ENCODE measurements around the gene TAC4.
A peak's percentile ranks its signal among the peaks of the same experiment; 100 is the strongest.
"Not testable (repeated sequence)": the region's sequence is repeated elsewhere in the genome, so short reads cannot be mapped to it uniquely, and the experiment has no call there.

Gene TAC4

DNA sequence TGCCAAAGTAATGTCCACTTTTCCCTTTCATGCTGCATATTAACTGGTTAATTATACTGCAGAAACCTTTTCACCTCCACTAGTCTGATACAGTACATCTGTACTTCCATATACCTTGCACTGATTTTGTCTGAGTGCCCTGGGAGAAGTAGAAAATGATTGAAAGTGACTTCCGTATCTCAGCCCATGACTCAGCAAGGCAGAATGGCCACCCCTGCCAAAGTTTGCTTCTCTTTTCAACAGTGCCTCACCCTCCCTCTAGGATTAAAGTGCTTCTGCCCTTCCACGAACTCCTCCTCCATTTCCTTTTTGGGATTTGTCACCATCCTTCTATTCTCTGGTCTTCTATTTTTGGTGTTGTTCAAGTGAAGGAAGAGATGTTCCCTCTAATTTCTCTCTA is 19.5 kb downstream of the TAC4 start:
- not testable (repeated sequence) for H3K27ac ChIP-seq (ENCODE audit: low read length); H3K27me3 ChIP-seq (ENCODE audit: control insufficient read depth in 1 of 2, insufficient read depth in 2 of 2, low read length in 2 of 2); H3K9me3 ChIP-seq (ENCODE audit: control insufficient read depth in 2 of 2, low read length in 2 of 2); H3K9ac ChIP-seq (ENCODE audit: low read length in 2 of 2); H3K4me1 ChIP-seq (ENCODE audit: control insufficient read depth, insufficient read depth, low read length); H3K4me3 ChIP-seq (ENCODE audit: low read length in 2 of 2)
- H3K36me3 ChIP-seq (ENCODE audit: control insufficient read depth in 2 of 2, insufficient read depth in 2 of 2, low read length in 2 of 2): peaks cover 39 to 50% of the 10 kb centered on the region in 2 donors

DNA sequence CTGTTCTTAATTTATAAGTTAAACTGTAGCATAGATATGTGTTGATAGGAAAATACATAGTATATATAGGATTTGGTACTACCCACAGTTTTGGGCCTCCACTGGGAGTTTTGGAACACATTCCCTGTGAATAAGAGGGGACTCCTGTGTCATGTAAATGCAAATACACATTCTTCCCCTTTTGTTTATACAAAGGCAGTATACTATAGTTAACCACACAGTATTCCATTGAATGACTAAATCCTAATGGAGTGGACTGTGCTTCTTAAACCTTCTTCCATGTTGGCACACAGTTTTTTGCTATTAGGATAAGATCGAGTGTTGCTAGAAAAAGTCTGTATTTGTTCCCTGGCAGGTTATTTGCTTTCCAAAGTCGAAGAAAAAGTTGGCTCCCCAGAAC is 22.2 kb downstream of the TAC4 start:
- H3K9me3 ChIP-seq (ENCODE audit: control insufficient read depth in 2 of 2, low read length in 2 of 2): no peaks in the 10 kb centered on the region
- no peaks in the 10 kb centered on the region for H3K4me1 ChIP-seq (ENCODE audit: control insufficient read depth, insufficient read depth, low read length)
- peaks cover 53 to 59% of the 10 kb centered on the region in 2 donors for H3K36me3 ChIP-seq (ENCODE audit: control insufficient read depth in 2 of 2, insufficient read depth in 2 of 2, low read length in 2 of 2)
- no peak overlapping the region for H3K27ac ChIP-seq (ENCODE audit: low read length)
- no peak overlapping the region for H3K9ac ChIP-seq (ENCODE audit: low read length in 2 of 2)
- H3K27me3 ChIP-seq (ENCODE audit: control insufficient read depth in 1 of 2, insufficient read depth in 2 of 2, low read length in 2 of 2): no peaks in the 10 kb centered on the region
- no peak overlapping the region for H3K4me3 ChIP-seq (ENCODE audit: low read length in 2 of 2)

DNA sequence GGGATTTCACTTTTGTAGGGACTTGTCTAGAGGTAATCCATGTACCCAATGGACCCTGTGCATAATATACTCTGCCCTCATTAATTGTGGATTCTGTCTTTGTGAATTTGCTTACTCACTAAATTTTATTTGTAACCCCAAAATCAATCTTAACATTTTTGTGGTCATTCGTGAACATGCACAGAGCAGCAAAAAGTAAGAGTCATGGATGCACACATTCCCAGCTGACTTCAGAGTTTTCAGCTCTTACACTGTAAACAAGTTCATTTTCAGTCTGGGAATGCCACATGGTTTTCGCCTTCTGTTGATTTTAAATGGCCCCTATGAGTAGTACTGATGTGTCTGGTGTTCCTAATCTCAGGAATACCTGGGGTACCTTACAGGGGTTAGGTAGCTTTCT is 24.3 kb downstream of the TAC4 start:
- Histone ChIP-seq H3K36me3 (ENCODE audit: control insufficient read depth in 2 of 2, insufficient read depth in 2 of 2, low read length in 2 of 2) (peaks cover 51 to 54% of the 10 kb centered on the region in 2 donors), H3K4me1 (ENCODE audit: control insufficient read depth, insufficient read depth, low read length) (no peaks in the 10 kb centered on the region), H3K9ac (ENCODE audit: low read length in 2 of 2) (no peak overlapping the region), H3K4me3 (ENCODE audit: low read length in 2 of 2) (no peak overlapping the region), H3K27ac (ENCODE audit: low read length) (no peak overlapping the region), H3K27me3 (ENCODE audit: control insufficient read depth in 1 of 2, insufficient read depth in 2 of 2, low read length in 2 of 2) (no peaks in the 10 kb centered on the region), H3K9me3 (ENCODE audit: control insufficient read depth in 2 of 2, low read length in 2 of 2) (no peaks in the 10 kb centered on the region)

DNA sequence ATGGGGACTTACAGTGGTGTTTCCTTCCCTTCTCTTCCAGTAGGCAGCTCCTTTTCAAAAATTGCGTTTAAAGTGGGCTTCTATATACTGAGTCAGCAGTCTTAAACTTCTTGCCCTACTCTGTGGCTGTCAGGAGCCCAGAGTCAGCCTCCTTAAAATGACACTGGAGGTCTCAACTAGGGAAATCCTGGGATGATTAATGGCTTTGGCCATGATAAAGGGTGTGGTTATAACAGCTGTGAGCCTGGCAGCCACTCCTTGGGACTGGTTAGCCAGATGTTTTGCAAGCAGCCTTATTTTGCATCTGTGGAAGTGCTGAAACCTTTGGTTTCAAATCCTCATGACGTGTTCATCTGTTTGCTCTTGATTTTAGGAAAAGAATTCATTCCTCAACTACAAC is 25.0 kb downstream of the TAC4 start:
- Histone ChIP-seq H3K36me3 (ENCODE audit: control insufficient read depth in 2 of 2, insufficient read depth in 2 of 2, low read length in 2 of 2) (peaks cover 53 to 61% of the 10 kb centered on the region in 2 donors), H3K9ac (ENCODE audit: low read length in 2 of 2) (no peak overlapping the region), H3K27me3 (ENCODE audit: control insufficient read depth in 1 of 2, insufficient read depth in 2 of 2, low read length in 2 of 2) (no peaks in the 10 kb centered on the region), H3K4me1 (ENCODE audit: control insufficient read depth, insufficient read depth, low read length) (no peaks in the 10 kb centered on the region), H3K27ac (ENCODE audit: low read length) (no peak overlapping the region), H3K9me3 (ENCODE audit: control insufficient read depth in 2 of 2, low read length in 2 of 2) (no peaks in the 10 kb centered on the region), H3K4me3 (ENCODE audit: low read length in 2 of 2) (no peak overlapping the region)

DNA sequence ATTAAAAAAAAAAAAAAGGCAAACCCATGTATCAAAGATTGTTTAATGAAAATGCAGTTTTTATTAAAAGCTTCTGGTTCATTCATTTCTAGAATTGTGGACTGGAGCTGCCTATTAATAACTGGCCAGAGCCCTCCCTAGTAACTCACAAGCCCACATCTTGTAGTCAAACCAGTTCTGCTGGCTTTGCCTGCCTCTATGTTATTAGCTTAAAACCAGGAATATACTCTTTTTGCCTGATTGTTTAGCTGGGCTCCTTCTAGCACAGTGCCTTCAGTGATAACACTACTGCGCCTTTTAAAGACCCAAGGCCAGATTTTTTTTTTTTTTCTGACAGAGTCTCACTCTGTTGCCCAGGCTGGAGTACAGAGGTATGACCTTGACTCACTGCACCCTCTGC is 26.0 kb downstream of the TAC4 start:
- Histone ChIP-seq H3K9ac (ENCODE audit: low read length in 2 of 2) (no peak overlapping the region), H3K36me3 (ENCODE audit: control insufficient read depth in 2 of 2, insufficient read depth in 2 of 2, low read length in 2 of 2) (peaks cover 52 to 63% of the 10 kb centered on the region in 2 donors), H3K4me3 (ENCODE audit: low read length in 2 of 2) (no peak overlapping the region), H3K27ac (ENCODE audit: low read length) (no peak overlapping the region), H3K9me3 (ENCODE audit: control insufficient read depth in 2 of 2, low read length in 2 of 2) (no peaks in the 10 kb centered on the region), H3K4me1 (ENCODE audit: control insufficient read depth, insufficient read depth, low read length) (peaks cover under 1% of the 10 kb centered on the region), H3K27me3 (ENCODE audit: control insufficient read depth in 1 of 2, insufficient read depth in 2 of 2, low read length in 2 of 2) (no peaks in the 10 kb centered on the region)

DNA sequence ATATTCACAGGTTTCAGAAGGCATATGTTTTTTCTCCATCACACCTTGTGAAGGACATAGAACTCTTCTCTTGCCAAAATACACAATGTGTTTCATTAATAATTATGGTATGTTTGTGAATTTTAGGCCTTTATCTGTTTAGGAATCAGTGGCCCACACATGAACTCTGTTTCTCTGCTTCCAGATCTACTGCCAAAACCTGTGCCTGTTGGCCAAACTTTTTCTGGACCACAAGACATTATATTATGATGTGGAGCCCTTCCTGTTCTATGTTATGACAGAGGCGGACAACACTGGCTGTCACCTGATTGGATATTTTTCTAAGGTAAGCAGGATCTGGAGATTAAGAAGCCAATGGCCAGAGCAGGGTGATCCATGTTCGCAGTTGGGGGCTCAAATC is 26.4 kb downstream of the TAC4 start:
- Histone ChIP-seq H3K27ac (ENCODE audit: low read length) (no peak overlapping the region), H3K9ac (ENCODE audit: low read length in 2 of 2) (no peak overlapping the region), H3K36me3 (ENCODE audit: control insufficient read depth in 2 of 2, insufficient read depth in 2 of 2, low read length in 2 of 2) (peaks cover 48 to 60% of the 10 kb centered on the region in 2 donors), H3K9me3 (ENCODE audit: control insufficient read depth in 2 of 2, low read length in 2 of 2) (no peaks in the 10 kb centered on the region), H3K4me3 (ENCODE audit: low read length in 2 of 2) (no peak overlapping the region), H3K4me1 (ENCODE audit: control insufficient read depth, insufficient read depth, low read length) (peaks cover 5% of the 10 kb centered on the region), H3K27me3 (ENCODE audit: control insufficient read depth in 1 of 2, insufficient read depth in 2 of 2, low read length in 2 of 2) (no peaks in the 10 kb centered on the region)

DNA sequence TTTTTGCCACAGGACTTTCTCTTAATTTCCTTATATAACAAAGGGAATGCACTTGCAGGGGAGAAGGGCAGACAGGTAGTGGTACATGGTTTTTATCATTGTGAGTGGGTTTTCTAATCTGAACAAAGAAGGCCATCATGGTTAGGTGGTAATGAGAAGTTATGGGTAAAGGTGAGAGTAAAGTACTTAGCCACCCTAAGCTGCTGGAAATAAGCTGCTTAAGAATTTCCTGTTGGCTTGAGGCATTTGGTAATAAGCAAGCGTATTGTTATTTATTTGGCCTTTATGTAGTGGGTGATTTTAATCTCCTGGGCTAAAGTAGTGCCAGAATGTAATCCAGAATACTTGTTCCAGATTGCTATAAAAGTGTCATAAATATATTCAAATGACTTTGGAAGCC is 27.1 kb downstream of the TAC4 start:
- Histone ChIP-seq H3K4me3 (ENCODE audit: low read length in 2 of 2) (no peak overlapping the region), H3K4me1 (ENCODE audit: control insufficient read depth, insufficient read depth, low read length) (peaks cover 6% of the 10 kb centered on the region), H3K27me3 (ENCODE audit: control insufficient read depth in 1 of 2, insufficient read depth in 2 of 2, low read length in 2 of 2) (no peaks in the 10 kb centered on the region), H3K27ac (ENCODE audit: low read length) (no peak overlapping the region), H3K9me3 (ENCODE audit: control insufficient read depth in 2 of 2, low read length in 2 of 2) (no peaks in the 10 kb centered on the region), H3K36me3 (ENCODE audit: control insufficient read depth in 2 of 2, insufficient read depth in 2 of 2, low read length in 2 of 2) (peaks cover 47 to 55% of the 10 kb centered on the region in 2 donors), H3K9ac (ENCODE audit: low read length in 2 of 2) (no peak overlapping the region)

DNA sequence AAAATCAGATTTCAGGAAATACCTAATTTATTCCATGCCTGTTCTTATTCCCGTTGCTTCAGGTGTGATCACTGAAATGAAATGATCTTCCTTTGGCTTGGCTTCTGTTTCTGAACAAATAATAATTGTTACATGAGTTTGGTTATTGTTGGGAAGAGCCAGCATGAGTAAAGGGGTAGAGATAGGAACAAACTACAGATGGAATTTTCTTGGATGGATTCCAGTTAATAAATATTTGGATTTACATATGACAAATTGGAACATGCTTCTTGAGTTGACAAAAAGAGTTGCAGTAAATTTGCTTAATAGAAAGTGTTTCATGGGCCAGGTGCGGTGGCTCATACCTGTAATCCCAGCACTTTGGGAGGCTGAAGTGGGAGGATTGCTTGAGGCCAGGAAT is 28.2 kb downstream of the TAC4 start:
- H3K4me1 ChIP-seq (ENCODE audit: control insufficient read depth, insufficient read depth, low read length): peaks cover 6% of the 10 kb centered on the region
- H3K27me3 ChIP-seq (ENCODE audit: control insufficient read depth in 1 of 2, insufficient read depth in 2 of 2, low read length in 2 of 2): no peaks in the 10 kb centered on the region
- H3K36me3 ChIP-seq (ENCODE audit: control insufficient read depth in 2 of 2, insufficient read depth in 2 of 2, low read length in 2 of 2): peaks cover 47 to 52% of the 10 kb centered on the region in 2 donors
- H3K27ac ChIP-seq (ENCODE audit: low read length): no peak overlapping the region
- H3K9me3 ChIP-seq (ENCODE audit: control insufficient read depth in 2 of 2, low read length in 2 of 2): no peaks in the 10 kb centered on the region
- no peak overlapping the region for H3K9ac ChIP-seq (ENCODE audit: low read length in 2 of 2)
- no peak overlapping the region for H3K4me3 ChIP-seq (ENCODE audit: low read length in 2 of 2)

DNA sequence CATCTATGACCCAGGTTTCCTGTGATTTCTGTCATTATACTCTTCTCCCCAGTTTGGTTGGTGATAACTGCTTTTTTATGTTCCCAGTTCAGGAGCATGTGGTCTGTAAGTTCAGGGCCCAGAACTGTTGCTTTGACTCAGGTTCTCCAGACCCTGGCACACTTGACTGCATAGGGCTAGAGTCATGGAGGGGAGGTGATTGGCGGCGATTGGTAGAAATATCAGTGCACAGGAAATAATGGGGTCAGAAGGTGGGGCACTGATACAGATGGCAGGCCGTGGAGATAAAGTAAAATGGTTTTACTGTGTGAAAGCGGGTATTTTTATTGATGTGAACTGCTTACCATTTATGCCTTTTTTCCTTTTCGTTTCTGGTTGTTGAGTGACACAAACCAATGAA is 28.7 kb downstream of the TAC4 start:
- Histone ChIP-seq H3K9me3 (ENCODE audit: control insufficient read depth in 2 of 2, low read length in 2 of 2) (no peaks in the 10 kb centered on the region), H3K4me1 (ENCODE audit: control insufficient read depth, insufficient read depth, low read length) (peaks cover 6% of the 10 kb centered on the region), H3K4me3 (ENCODE audit: low read length in 2 of 2) (no peak overlapping the region), H3K27me3 (ENCODE audit: control insufficient read depth in 1 of 2, insufficient read depth in 2 of 2, low read length in 2 of 2) (no peaks in the 10 kb centered on the region), H3K27ac (ENCODE audit: low read length) (no peak overlapping the region), H3K36me3 (ENCODE audit: control insufficient read depth in 2 of 2, insufficient read depth in 2 of 2, low read length in 2 of 2) (peaks cover 46 to 52% of the 10 kb centered on the region in 2 donors), H3K9ac (ENCODE audit: low read length in 2 of 2) (no peak overlapping the region)

DNA sequence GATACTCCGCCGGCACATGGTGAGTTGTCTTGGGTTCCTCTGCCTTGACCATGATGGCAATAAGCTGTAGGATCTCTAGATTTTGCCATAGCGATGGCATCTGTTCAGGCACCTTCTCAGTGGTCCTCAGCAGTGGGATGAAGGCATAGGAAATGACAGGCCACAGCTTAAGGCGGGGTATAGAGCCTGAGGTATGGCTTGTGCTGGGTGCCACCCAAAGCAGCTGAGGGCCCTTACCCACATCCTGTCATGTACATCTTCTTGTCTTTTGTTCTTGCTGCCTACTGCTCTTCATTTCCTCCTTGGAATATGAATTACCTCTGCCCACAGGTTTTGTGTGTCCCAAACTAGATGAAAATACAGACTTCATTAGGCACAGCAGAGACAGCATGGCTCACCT is 29.9 kb downstream of the TAC4 start:
- H3K9me3 ChIP-seq (ENCODE audit: control insufficient read depth in 2 of 2, low read length in 2 of 2): no peaks in the 10 kb centered on the region
- H3K4me3 ChIP-seq (ENCODE audit: low read length in 2 of 2): no peak overlapping the region
- H3K36me3 ChIP-seq (ENCODE audit: control insufficient read depth in 2 of 2, insufficient read depth in 2 of 2, low read length in 2 of 2): peaks cover 41 to 43% of the 10 kb centered on the region in 2 donors
- no peaks in the 10 kb centered on the region for H3K27me3 ChIP-seq (ENCODE audit: control insufficient read depth in 1 of 2, insufficient read depth in 2 of 2, low read length in 2 of 2)
- peaks cover 8% of the 10 kb centered on the region for H3K4me1 ChIP-seq (ENCODE audit: control insufficient read depth, insufficient read depth, low read length)
- no peak overlapping the region for H3K9ac ChIP-seq (ENCODE audit: low read length in 2 of 2)
- no peak overlapping the region for H3K27ac ChIP-seq (ENCODE audit: low read length)

DNA sequence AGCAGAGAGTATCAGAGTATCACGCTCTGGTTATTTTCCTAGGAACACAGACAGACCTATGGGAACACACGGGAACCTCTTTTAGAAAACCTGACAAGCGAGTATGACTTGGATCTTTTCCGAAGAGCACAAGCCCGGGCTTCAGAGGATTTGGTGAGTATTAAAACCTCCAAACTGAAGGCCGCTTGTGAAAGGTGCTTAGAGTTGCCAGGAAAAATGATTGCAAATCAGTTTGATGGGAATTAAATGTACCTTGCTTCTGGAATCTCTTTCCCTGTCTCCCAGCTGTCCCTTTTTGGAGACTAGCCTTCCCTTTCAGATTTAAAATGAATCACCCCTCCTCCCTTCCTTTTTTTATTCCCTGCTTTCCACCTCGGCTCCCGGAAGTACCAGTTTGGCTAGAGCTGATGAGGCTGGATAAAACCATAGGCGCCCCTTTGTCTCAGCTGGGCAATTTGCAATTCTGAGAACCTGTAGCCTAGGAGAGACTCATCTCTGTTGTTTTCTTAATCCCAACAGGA is 32.0 kb downstream of the TAC4 start:
- Histone ChIP-seq H3K9ac (ENCODE audit: low read length in 2 of 2) (no peak overlapping the region), H3K4me1 (ENCODE audit: control insufficient read depth, insufficient read depth, low read length) (peaks cover 8% of the 10 kb centered on the region), H3K27me3 (ENCODE audit: control insufficient read depth in 1 of 2, insufficient read depth in 2 of 2, low read length in 2 of 2) (no peaks in the 10 kb centered on the region), H3K9me3 (ENCODE audit: control insufficient read depth in 2 of 2, low read length in 2 of 2) (no peaks in the 10 kb centered on the region), H3K36me3 (ENCODE audit: control insufficient read depth in 2 of 2, insufficient read depth in 2 of 2, low read length in 2 of 2) (peaks cover 29 to 33% of the 10 kb centered on the region in 2 donors), H3K27ac (ENCODE audit: low read length) (peak overlapping the region; percentile 25), H3K4me3 (ENCODE audit: low read length in 2 of 2) (no peak overlapping the region)

Measured in stomach smooth muscle (tissue), 2 donors.